NT2/D1 (cell line): ENCODE data around the gene CDKL4.

Experiments used
- SUZ12 ChIP-seq: IDR thresholded peaks from 2 replicates; pipeline ENCODE4 v1.6.1; 2011; ENCODE audit not compliant: insufficient read length, insufficient read depth; ENCODE audit errors: extremely low read depth
- YY1 ChIP-seq: IDR thresholded peaks from 2 replicates; pipeline ENCODE4 v1.6.1; 2011; ENCODE audit not compliant: insufficient read length, insufficient read depth
- ZNF274 ChIP-seq: IDR thresholded peaks from 2 replicates; pipeline ENCODE4 v1.6.1; 2011; ENCODE audit warnings: mild to moderate bottlenecking, low read depth, low read length

DNA sequence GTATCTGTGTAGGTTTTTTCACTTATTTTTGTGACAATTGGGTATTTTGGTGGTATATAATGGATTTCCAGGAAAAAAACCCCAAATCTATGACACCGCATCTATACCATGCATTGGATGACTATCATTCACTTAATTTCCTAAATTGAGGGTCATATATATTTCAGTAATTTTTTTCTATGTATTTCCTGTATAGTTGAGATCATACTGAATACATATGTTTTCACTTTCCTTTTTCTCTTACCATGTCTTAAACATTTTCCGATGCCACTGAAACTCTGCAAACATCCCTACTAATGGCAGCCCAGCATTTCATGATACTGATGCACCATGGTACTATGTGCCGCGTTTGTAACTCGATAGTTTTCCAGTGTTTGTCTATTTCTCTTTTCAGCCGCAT, 40.4 kb downstream of the CDKL4 start:
- TF ChIP-seq SUZ12: no peak
- TF ChIP-seq ZNF274: no peak
- no peak for TF ChIP-seq YY1
